DOHH2 (cell line): Measurements from ENCODE around the gene HDHD5.

ENCODE experiments used
- H3F3A ChIP-seq: fragments of 200-600 bp; sonication (generic), shearing (Covaris generic); 2 replicates; pipeline ENCODE4 v1.6.0; 2016; ENCODE audit warnings: antibody characterized with exemption, mild to moderate bottlenecking; ENCODE audit not compliant: control insufficient read depth, insufficient read depth
- H3K27ac ChIP-seq: fragments of 200-600 bp; sonication (generic); 2 replicates; pipeline ENCODE4 v1.5.1; 2014; ENCODE audit warnings: low read depth, mild to moderate bottlenecking, low read length, moderate library complexity
- H3K27me3 ChIP-seq: fragments of 200-600 bp; sonication (generic); 2 replicates; pipeline ENCODE4 v1.6.1; 2014; ENCODE audit warnings: mild to moderate bottlenecking, low read length, mixed read lengths; ENCODE audit not compliant: control insufficient read depth
- H3K36me3 ChIP-seq: fragments of 200-600 bp; sonication (generic); 2 replicates; pipeline ENCODE4 v1.6.1; 2014; ENCODE audit warnings: mild to moderate bottlenecking, low read length, moderate library complexity, mixed read lengths; ENCODE audit not compliant: control insufficient read depth
- H3K4me1 ChIP-seq: fragments of 200-600 bp; sonication (generic); 2 replicates; pipeline ENCODE4 v1.6.1; 2014; ENCODE audit warnings: mild to moderate bottlenecking, low read length, mixed read lengths; ENCODE audit not compliant: control insufficient read depth
- H3K4me2 ChIP-seq: fragments of 200-600 bp; sonication (generic); 2 replicates; pipeline ENCODE4 v1.6.0; 2014; ENCODE audit warnings: mild to moderate bottlenecking, low read length, moderate library complexity
- H3K4me3 ChIP-seq: fragments of 200-600 bp; sonication (generic); 2 replicates; pipeline ENCODE4 v1.5.1; 2014; ENCODE audit warnings: mild to moderate bottlenecking, low read length, mixed read lengths
- H3K79me2 ChIP-seq: fragments of 200-600 bp; sonication (generic); 2 replicates; pipeline ENCODE4 v1.6.1; 2014; ENCODE audit warnings: mild to moderate bottlenecking, low read length, mixed read lengths; ENCODE audit not compliant: control insufficient read depth
- H3K9me2 ChIP-seq: fragments of 200-600 bp; sonication (generic); replicated peaks from 2 replicates; pipeline ENCODE4 v1.6.1; 2014; ENCODE audit warnings: mild to moderate bottlenecking, low read length, mixed read lengths; ENCODE audit not compliant: control insufficient read depth
- H3K9me3 ChIP-seq: fragments of 200-600 bp; sonication (generic); 2 replicates; pipeline ENCODE4 v1.6.1; 2014; ENCODE audit warnings: antibody characterized with exemption, low read length, mixed read lengths; ENCODE audit not compliant: control insufficient read depth, insufficient read depth
- H4K20me1 ChIP-seq: fragments of 200-600 bp; sonication (generic); 2 replicates; pipeline ENCODE4 v1.6.0; 2014; ENCODE audit warnings: low read depth, mild to moderate bottlenecking, antibody characterized with exemption, low read length, moderate library complexity; ENCODE audit not compliant: control insufficient read depth, insufficient read depth
- EZH2phosphoT487 ChIP-seq: fragments of 200-600 bp; sonication (generic); IDR thresholded peaks from 2 replicates; pipeline ENCODE4 v1.6.1; 2017; ENCODE audit warnings: borderline replicate concordance, mild to moderate bottlenecking, antibody characterized with exemption, low read length, moderate library complexity, mixed read lengths
- TF ChIP-seq, protein P1 (sequence below): fragments of 200-600 bp; sonication (generic); IDR thresholded peaks from one replicate; pipeline ENCODE4 v1.5.1; 2014; ENCODE audit warnings: antibody characterized with exemption, mild to moderate bottlenecking, low read depth, low read length; ENCODE audit not compliant: poor library complexity, severe bottlenecking

HDHD5 gene

GRCh38 chr22:17106785-17107546 is 52.1 kb downstream of the HDHD5 start:
- H3K4me2 ChIP-seq, result no peak overlapping the region
- H3K9me2 ChIP-seq, result no peaks in the 10 kb centered on the region
- TF ChIP-seq EZH2phosphoT487, result no peak
- TF ChIP-seq, protein P1, sequence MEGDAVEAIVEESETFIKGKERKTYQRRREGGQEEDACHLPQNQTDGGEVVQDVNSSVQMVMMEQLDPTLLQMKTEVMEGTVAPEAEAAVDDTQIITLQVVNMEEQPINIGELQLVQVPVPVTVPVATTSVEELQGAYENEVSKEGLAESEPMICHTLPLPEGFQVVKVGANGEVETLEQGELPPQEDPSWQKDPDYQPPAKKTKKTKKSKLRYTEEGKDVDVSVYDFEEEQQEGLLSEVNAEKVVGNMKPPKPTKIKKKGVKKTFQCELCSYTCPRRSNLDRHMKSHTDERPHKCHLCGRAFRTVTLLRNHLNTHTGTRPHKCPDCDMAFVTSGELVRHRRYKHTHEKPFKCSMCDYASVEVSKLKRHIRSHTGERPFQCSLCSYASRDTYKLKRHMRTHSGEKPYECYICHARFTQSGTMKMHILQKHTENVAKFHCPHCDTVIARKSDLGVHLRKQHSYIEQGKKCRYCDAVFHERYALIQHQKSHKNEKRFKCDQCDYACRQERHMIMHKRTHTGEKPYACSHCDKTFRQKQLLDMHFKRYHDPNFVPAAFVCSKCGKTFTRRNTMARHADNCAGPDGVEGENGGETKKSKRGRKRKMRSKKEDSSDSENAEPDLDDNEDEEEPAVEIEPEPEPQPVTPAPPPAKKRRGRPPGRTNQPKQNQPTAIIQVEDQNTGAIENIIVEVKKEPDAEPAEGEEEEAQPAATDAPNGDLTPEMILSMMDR, result no peak
- no peak overlapping the region for H3K4me3 ChIP-seq
- no peaks in the 10 kb centered on the region for H3K27me3 ChIP-seq
- H3K79me2 ChIP-seq, result no peaks in the 10 kb centered on the region
- no peaks in the 10 kb centered on the region for H3F3A ChIP-seq
- H3K4me1 ChIP-seq, result peaks cover 5% of the 10 kb centered on the region
- H3K36me3 ChIP-seq, result peaks cover 29% of the 10 kb centered on the region
- H3K9me3 ChIP-seq, result no peaks in the 10 kb centered on the region
- H3K27ac ChIP-seq, result no peak overlapping the region
- H4K20me1 ChIP-seq, result no peaks in the 10 kb centered on the region

- no peaks in the 10 kb centered on the region for H3K9me2 ChIP-seq
- no peak overlapping the region for H3K27ac ChIP-seq
- no peak for TF ChIP-seq EZH2phosphoT487
- TF ChIP-seq, protein P1, result no peak
- no peak overlapping the region for H3K4me2 ChIP-seq
- H4K20me1 ChIP-seq, result no peaks in the 10 kb centered on the region
- H3K79me2 ChIP-seq, result no peaks in the 10 kb centered on the region
- H3K36me3 ChIP-seq, result peaks cover 36% of the 10 kb centered on the region
- H3K4me1 ChIP-seq, result peaks cover 11% of the 10 kb centered on the region
- H3K27me3 ChIP-seq, result no peaks in the 10 kb centered on the region
- H3K9me3 ChIP-seq, result no peaks in the 10 kb centered on the region
- H3K4me3 ChIP-seq, result no peak overlapping the region
- H3F3A ChIP-seq, result no peaks in the 10 kb centered on the region
Observed at GRCh38 chr22:17106161-17106784, 52.8 kb downstream of the HDHD5 start.

GRCh38 chr22:17105143-17106129 is 53.6 kb downstream of the HDHD5 start:
- Histone ChIP-seq H3K36me3 (peaks cover 44% of the 10 kb centered on the region), H3F3A (no peaks in the 10 kb centered on the region), H3K4me2 (no peak overlapping the region), H3K9me3 (no peaks in the 10 kb centered on the region), H3K27ac (no peak overlapping the region), H3K79me2 (no peaks in the 10 kb centered on the region), H3K27me3 (no peaks in the 10 kb centered on the region), H3K4me3 (no peak overlapping the region), H3K4me1 (peaks cover 11% of the 10 kb centered on the region), H4K20me1 (no peaks in the 10 kb centered on the region), H3K9me2 (no peaks in the 10 kb centered on the region)
- TF ChIP-seq EZH2phosphoT487, result no peak
- TF ChIP-seq, protein P1, result no peak
